ENCODE data around the gene ZPBP.

DNA sequence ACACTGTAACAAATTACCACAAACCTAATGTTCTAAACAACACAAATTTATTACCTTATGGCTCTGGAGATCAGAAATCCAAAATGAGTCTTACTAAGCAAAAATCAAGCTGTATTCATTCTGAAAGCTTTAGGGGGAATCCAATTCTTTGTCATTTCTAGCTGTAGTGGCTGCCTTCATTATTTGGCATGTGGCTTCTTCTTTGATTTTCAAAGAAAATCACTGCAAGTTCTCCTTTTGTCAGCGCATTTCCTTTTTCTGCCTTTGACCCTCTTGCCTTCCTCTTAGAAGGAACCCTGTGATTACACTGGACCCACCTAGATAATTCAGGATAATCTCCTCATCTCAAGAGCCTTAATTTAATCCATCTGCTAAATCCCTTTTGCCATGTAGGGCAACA, 36.9 kb downstream of the ZPBP start:
- no peak for TF ChIP-seq POLR2AphosphoS5 (IDR thresholded peaks at IDR 0.05)
- TF ChIP-seq, protein P1, sequence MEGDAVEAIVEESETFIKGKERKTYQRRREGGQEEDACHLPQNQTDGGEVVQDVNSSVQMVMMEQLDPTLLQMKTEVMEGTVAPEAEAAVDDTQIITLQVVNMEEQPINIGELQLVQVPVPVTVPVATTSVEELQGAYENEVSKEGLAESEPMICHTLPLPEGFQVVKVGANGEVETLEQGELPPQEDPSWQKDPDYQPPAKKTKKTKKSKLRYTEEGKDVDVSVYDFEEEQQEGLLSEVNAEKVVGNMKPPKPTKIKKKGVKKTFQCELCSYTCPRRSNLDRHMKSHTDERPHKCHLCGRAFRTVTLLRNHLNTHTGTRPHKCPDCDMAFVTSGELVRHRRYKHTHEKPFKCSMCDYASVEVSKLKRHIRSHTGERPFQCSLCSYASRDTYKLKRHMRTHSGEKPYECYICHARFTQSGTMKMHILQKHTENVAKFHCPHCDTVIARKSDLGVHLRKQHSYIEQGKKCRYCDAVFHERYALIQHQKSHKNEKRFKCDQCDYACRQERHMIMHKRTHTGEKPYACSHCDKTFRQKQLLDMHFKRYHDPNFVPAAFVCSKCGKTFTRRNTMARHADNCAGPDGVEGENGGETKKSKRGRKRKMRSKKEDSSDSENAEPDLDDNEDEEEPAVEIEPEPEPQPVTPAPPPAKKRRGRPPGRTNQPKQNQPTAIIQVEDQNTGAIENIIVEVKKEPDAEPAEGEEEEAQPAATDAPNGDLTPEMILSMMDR (IDR thresholded peaks at IDR 0.05; ENCODE audit: poor library complexity, severe bottlenecking): no peak
- TF ChIP-seq EZH2 (IDR thresholded peaks at IDR 0.05; ENCODE audit: borderline replicate concordance, insufficient read depth, low read length, poor library complexity, severe bottlenecking): no peak
- no peak for TF ChIP-seq RAD21 (conservative IDR thresholded peaks at IDR 0.05)
